ENCODE results near the gene MBTD1.

- TF ChIP-seq BHLHE40 (IDR thresholded peaks at IDR 0.05; ENCODE audit: borderline replicate concordance) (no peak), SUZ12 (IDR thresholded peaks at IDR 0.05) (no peak), FOXA1 (IDR thresholded peaks at IDR 0.05) (no peak), SP1 (IDR thresholded peaks at IDR 0.05) (no peak), L3MBTL2 (conservative IDR thresholded peaks at IDR 0.05) (no peak), FOXM1 (IDR thresholded peaks at IDR 0.05; ENCODE audit: borderline replicate concordance) (no peak), PKNOX1 (IDR thresholded peaks at IDR 0.05) (no peak), ELF4 (IDR thresholded peaks at IDR 0.05) (no peak), FOXK2 (IDR thresholded peaks at IDR 0.05) (no peak), ARNT (IDR thresholded peaks at IDR 0.05) (no peak), ZNF384 (IDR thresholded peaks at IDR 0.05) (no peak), TARDBP (IDR thresholded peaks at IDR 0.05) (no peak), NFRKB (IDR thresholded peaks at IDR 0.05) (no peak), CTBP1 (IDR thresholded peaks at IDR 0.05; ENCODE audit: borderline replicate concordance) (no peak)
Measured at GRCh38 chr17:51255673-51256072, 4.2 kb downstream of the MBTD1 start.

Measured in HEK293T (cell line).